HG03280 (cell line): ENCODE measurements around the gene SAMHD1.
"Not testable (repeated sequence)": the region's sequence is repeated elsewhere in the genome, so short reads cannot be mapped to it uniquely, and the experiment has no call there.

Experiments
- ATAC-seq: cut with Tn5 transposase; IDR thresholded peaks from one replicate; pipeline ENCODE4 v1.9.1; 2021; ENCODE audit warnings: mild to moderate bottlenecking, moderate library complexity; ENCODE audit not compliant: unreplicated experiment

Gene SAMHD1

GRCh38 chr20:36856691-36857635 is 94.5 kb downstream of the SAMHD1 start:
- no peak for ATAC-seq

- ATAC-seq: no peak
These were observed 95.3 kb downstream of the SAMHD1 start for GRCh38 chr20:36856195-36856594.

- ATAC-seq: no peak
These were observed 96.3 kb downstream of the SAMHD1 start for GRCh38 chr20:36855241-36855657.

- ATAC-seq: no peak
These were observed 96.9 kb downstream of the SAMHD1 start for GRCh38 chr20:36854348-36855240.

- no peak for ATAC-seq
These were observed 99.3 kb downstream of the SAMHD1 start for GRCh38 chr20:36852187-36852586.

- no peak for ATAC-seq
These were observed 100.0 kb downstream of the SAMHD1 start for GRCh38 chr20:36851490-36851889.

GRCh38 chr20:36850759-36851158 is 100.7 kb downstream of the SAMHD1 start:
- no peak for ATAC-seq

GRCh38 chr20:36849333-36850065 is 102.0 kb downstream of the SAMHD1 start:
- no peak for ATAC-seq

- ATAC-seq: no peak
These were observed 102.8 kb downstream of the SAMHD1 start for GRCh38 chr20:36848677-36849076.

- ATAC-seq: no peak
These were observed 103.3 kb downstream of the SAMHD1 start for GRCh38 chr20:36848078-36848660.

GRCh38 chr20:36847710-36848040 is 103.8 kb downstream of the SAMHD1 start:
- ATAC-seq: no peak

- ATAC-seq: no peak
These were observed 104.3 kb downstream of the SAMHD1 start for GRCh38 chr20:36847009-36847709.

- no peak for ATAC-seq
These were observed 106.1 kb downstream of the SAMHD1 start for GRCh38 chr20:36845288-36845971.

GRCh38 chr20:36841030-36841429 is 110.5 kb downstream of the SAMHD1 start:
- not testable (repeated sequence) for ATAC-seq
